ENCODE results near the gene FMN1.

DNA sequence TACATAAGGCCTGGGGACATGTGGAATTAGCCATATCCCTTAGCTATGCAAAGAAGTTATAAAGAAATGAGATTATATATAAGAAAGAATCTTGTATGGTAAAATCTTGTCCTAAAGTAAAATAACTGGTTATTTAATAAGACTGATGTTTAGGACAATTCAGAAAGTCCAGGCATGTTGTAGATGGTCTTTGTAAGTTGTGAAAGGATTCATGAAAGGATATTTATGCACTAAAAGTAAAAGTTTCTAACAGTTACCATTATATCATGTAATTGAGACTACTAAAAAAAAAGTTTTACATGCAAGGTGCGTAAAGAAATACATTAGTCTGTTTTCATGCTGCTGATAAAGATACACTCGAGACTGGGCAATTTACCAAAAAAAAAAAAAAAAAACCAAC is 146.3 kb downstream of the FMN1 start:
- no peak for TF ChIP-seq CTCF (IDR thresholded peaks at IDR 0.05 in 4 of 5, conservative IDR thresholded peaks at IDR 0.05 in 1 of 5)
- no peak for TF ChIP-seq POLR2A (IDR thresholded peaks at IDR 0.05)

Data from gastrocnemius medialis (tissue), 4 donors.